ENCODE measurements around the gene ARL3. TPM values are rescaled to one million over a fixed set of nuclear protein-coding genes. Genes with fewer than 3 reads are reported as not detected.

The ARL3 gene
- total RNA-seq, 1 experiment from 2014 or later = 20.7 TPM

GRCh38 chr10:102627291-102627735 lies 86.9 kb downstream of the ARL3 start:
- peaks cover 36% of the 10 kb centered on the region for H3K4me1 ChIP-seq (ENCODE audit: control insufficient read depth, insufficient read depth, low read length)
- intact Hi-C loops (cut with micrococcal nuclease; ENCODE audit: unreplicated experiment) = no loop called here

GRCh38 chr10:102626026-102626685 lies 88.0 kb downstream of the ARL3 start:
- no peaks in the 10 kb centered on the region for H3K27me3 ChIP-seq (ENCODE audit: control insufficient read depth, insufficient read depth, low read length)
- CTCF ChIA-PET = no interaction called here
- TF ChIP-seq POLR2AphosphoS5 (IDR thresholded peaks at IDR 0.05; ENCODE audit: low read depth, low read length) (no peak), REST (IDR thresholded peaks at IDR 0.05; ENCODE audit: insufficient read depth in 1 of 2, low read depth in 2 of 2, low read length in 1 of 2) (no peak), SIN3A (IDR thresholded peaks at IDR 0.05; ENCODE audit: borderline replicate concordance, insufficient read depth, low read depth, low read length) (no peak), CTCF (IDR thresholded peaks at IDR 0.05) (no peak), TCF7L2 (IDR thresholded peaks at IDR 0.05; ENCODE audit: low read depth, low read length) (no peak)
- POLR2A ChIA-PET = interaction anchor here (0.8 kb wide), 1 partner anchor 18 kb away, joined by 3 read pairs; no protein-coding TSS in a partner anchor
- no peak overlapping the region for H3K4me3 ChIP-seq (ENCODE audit: low read depth in 2 of 2, low read length in 2 of 2)
- H3K9me3 ChIP-seq (ENCODE audit: control insufficient read depth, insufficient read depth, low read depth, low read length) = no peaks in the 10 kb centered on the region
- in situ Hi-C loops (cut with HindIII; ENCODE audit: low pct_unique_long_range_greater_than_20kb, low sequenced_read_pairs) = no loop called here
- no peak for DNase-seq (ENCODE audit: low read depth, low spot score)
- H3K4me1 ChIP-seq (ENCODE audit: control insufficient read depth, insufficient read depth, low read length) = peaks cover 41% of the 10 kb centered on the region
- ATAC-seq = no peak
- intact Hi-C loops (cut with micrococcal nuclease; ENCODE audit: unreplicated experiment) = no loop called here
- peak overlapping the region; percentile 24; the same call in 1 of the 2 replicates for H3K27ac ChIP-seq (ENCODE audit: low read length)
- no TSS peak for BruUV-seq (replicated peaks)
- no peaks in the 10 kb centered on the region for H3K36me3 ChIP-seq (ENCODE audit: control insufficient read depth, insufficient read depth, low read length)

More at GRCh38 chr10:102627291-102627735, 86.9 kb downstream of the ARL3 start:
- in situ Hi-C loops (cut with HindIII; ENCODE audit: low pct_unique_long_range_greater_than_20kb, low sequenced_read_pairs) = no loop called here
- Histone ChIP-seq H3K27ac (ENCODE audit: low read length) (peak overlapping the region; percentile 69), H3K9me3 (ENCODE audit: control insufficient read depth, insufficient read depth, low read depth, low read length) (no peaks in the 10 kb centered on the region), H3K27me3 (ENCODE audit: control insufficient read depth, insufficient read depth, low read length) (no peaks in the 10 kb centered on the region), H3K4me3 (ENCODE audit: low read depth in 2 of 2, low read length in 2 of 2) (no peak overlapping the region), H3K36me3 (ENCODE audit: control insufficient read depth, insufficient read depth, low read length) (no peaks in the 10 kb centered on the region)
- ChIA-PET POLR2A (interaction anchor here (0.5 kb wide), 1 partner anchor 67 kb away, joined by 3 read pairs; no protein-coding TSS in a partner anchor), CTCF (no interaction called here)
- peak; percentile 11; the same call in 1 of the 2 replicates for ATAC-seq
- TF ChIP-seq SIN3A (IDR thresholded peaks at IDR 0.05; ENCODE audit: borderline replicate concordance, insufficient read depth, low read depth, low read length) = no peak
- no peak for TF ChIP-seq REST (IDR thresholded peaks at IDR 0.05; ENCODE audit: insufficient read depth in 1 of 2, low read depth in 2 of 2, low read length in 1 of 2)
- no peak for TF ChIP-seq TCF7L2 (IDR thresholded peaks at IDR 0.05; ENCODE audit: low read depth, low read length)
- TF ChIP-seq CTCF (IDR thresholded peaks at IDR 0.05) = no peak
- no peak for TF ChIP-seq POLR2AphosphoS5 (IDR thresholded peaks at IDR 0.05; ENCODE audit: low read depth, low read length)
- BruUV-seq (replicated peaks) = no TSS peak
- no peak for DNase-seq (ENCODE audit: low read depth, low spot score)
